GM15510 (cell line): ENCODE data around the gene PFKFB1.

Experiments
- POLR2A ChIP-seq: IDR thresholded peaks from 3 replicates; pipeline ENCODE4 v1.6.1; 2011; ENCODE audit warnings: borderline replicate concordance; ENCODE audit not compliant: insufficient read length; ENCODE audit errors: extremely low read depth

The PFKFB1 gene

GRCh38 chrX:54994099-54994498 is at the start of gene PFKFB1:
Gene PFKFB1 (minus strand): TSS chrX:54994188. CDS start chrX:54994007, 181 bp downstream.
- no peak for TF ChIP-seq POLR2A

GRCh38 chrX:55041514-55041913 is 47.5 kb upstream of the PFKFB1 start:
- TF ChIP-seq POLR2A, result no peak

GRCh38 chrX:55039471-55039870 is 45.5 kb upstream of the PFKFB1 start:
- no peak for TF ChIP-seq POLR2A

GRCh38 chrX:55033429-55033828 is 39.4 kb upstream of the PFKFB1 start:
- no peak for TF ChIP-seq POLR2A

DNA sequence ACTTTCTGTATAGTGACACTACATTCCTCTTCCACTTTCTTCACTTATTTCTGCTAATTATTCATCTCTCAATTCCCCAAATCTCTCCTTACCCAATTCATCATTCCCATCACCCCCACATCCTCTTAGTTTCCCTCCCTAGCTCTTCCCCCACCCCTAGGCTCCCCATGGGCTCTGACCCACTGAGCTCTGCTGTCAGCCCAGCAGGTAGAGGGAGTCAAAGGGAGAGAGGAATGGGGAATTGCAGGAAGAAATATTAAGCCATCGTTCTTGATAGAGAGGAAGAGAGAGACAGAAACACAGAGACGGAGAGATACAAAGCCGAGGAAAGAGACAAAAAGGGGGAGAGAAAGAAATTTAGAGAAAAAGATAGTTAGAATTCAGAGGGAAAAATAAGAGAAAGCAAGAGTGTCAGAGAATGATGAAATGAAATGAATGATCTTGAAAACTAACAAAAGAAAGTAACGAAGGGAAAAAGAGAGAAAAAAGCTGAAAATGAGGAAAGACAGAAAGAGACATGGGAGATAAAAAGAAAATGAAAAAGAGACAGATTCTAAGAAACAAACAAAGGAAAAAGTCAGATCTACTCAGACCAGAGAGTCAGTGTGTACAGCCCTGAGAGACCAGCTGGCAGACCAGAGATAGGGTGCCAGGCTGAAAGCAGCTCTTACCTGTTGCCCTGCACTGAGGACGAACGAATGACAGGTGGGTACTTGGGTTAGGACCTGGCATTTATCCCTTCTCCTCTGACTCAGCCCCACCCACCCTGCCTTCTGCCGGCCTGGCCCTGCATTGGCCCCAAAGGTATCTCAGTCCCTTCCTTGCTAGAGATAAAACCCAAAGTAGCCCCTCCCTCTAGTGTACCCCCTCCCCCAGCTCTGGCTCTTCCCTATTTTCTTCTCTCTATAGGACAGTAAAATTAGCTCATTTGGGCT is 36.5 kb upstream of the PFKFB1 start, which contains the start of gene ALAS2:
Gene ALAS2 (minus strand): TSS at position 707 of the 935 bp plus-strand sequence. CDS start 4,977 bp downstream, outside the sequence.
- TF ChIP-seq POLR2A, result no peak

DNA sequence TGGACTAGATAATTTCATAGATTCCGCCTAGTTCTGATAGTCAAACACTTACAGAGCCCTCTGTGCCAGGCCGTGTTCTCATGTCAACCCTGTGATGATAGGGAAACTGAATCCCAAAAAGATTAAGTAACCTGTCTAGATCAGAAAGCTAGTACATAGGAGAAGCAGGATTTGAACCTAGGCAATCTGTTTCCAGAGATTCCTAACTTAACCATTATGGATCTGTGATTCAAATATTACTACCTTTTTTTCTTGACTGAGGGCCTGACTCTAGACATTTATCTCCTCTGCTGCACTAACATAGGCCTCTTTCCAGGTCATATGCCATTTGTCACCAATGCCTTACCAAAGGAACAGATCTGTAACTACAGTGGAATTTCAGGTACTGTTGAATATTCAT is 35.3 kb upstream of the PFKFB1 start:
- no peak for TF ChIP-seq POLR2A

DNA sequence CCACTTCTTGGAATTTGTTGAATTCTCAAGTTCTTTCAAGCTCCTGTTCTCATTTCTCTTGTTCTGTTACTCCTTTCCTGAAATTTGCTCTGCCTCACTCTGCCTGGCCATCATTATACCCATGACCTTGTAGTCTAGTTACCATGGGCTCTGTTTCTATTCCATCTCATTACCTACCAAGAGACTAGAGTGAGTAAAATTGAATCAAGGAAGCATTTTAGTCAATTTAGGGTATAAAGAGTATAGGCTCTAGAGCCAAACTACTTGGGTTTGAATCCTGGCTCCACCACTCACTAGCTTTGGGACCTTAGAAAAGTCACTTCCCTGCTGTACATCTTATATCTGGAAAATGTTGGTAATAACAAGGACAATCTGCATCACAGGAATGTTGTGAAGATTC is 34.6 kb upstream of the PFKFB1 start:
- TF ChIP-seq POLR2A, result no peak

GRCh38 chrX:55028040-55028439 is 34.1 kb upstream of the PFKFB1 start:
- no peak for TF ChIP-seq POLR2A

DNA sequence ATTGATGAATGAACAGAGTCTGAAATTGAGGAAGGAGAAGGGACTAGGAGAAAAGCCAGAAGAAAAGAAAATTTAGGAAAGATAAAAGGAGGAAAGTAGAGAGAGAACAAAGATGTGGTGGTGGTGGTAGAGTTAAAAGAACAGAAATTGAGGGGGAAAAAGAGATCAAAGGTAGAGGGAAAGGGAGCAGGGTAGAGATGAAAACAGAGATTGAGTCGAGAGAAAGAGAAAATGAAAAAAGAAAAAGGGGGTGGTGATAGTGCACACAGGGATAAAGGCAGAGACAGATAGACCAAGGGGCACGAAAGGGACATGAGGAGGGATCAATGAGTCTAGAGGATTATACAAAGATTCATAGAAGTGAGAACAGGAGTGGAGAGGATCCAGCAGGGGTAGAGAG is 32.9 kb upstream of the PFKFB1 start:
- TF ChIP-seq POLR2A, result no peak

GRCh38 chrX:55026143-55026542 is 32.2 kb upstream of the PFKFB1 start:
- TF ChIP-seq POLR2A, result no peak

DNA sequence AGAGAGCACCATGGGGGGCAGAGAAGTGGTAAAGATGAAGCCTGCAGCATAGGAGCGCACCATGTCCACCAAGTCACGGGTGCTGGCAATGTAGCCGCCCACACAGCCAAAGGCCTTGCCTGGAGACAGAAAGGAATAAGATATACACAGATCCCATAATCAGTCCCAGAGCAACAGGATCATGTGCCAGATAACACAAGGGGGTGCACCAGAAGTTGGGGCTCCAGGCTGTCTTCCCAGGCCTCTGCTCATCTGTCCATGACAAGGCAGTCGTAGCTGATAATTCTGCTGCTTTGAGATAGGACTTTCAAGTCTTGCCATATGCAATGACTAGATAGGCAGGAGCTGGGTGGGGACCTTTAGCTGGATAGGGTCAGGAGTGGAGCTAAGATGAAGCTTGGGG is 20.9 kb upstream of the PFKFB1 start:
- TF ChIP-seq POLR2A, result no peak

- no peak for TF ChIP-seq POLR2A
These were observed 17.3 kb upstream of the PFKFB1 start for GRCh38 chrX:55011294-55011693.

DNA sequence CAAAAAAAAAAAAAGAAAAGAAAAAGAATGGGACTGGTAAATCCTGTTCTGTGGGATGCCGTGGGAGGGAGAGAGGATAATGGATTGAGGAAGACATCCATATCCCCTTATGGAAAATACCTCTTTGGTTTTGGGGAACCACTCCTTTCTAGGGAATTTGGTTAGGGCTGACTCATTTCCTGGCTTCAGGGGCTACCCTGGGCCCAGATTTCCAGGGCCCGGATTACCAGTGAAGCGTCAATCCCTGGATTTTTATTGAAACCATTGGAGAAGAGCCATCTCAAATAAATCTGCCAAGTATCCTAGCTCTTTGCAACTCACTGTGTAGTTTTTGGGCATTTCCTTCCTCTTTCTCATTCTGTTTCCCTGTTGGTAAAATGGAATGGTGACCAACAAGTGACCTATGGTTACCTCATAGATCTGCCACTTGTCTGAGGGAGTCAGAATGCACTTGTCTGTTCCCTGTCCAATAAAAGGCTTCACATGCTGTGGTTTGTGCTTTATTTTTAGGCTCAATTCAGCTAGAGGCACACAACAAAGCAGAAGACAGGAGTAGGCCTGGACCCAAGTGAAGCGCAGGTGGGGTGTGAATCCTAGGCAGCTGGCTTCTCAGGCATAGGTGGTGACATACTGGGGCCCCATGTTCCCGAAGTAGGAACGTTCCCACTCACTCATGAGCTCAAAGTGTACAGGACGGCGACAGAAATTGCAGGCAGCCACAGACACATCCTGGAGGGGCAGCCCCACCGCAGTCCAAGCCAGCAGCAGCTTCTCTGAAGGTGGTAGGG is 14.8 kb upstream of the PFKFB1 start:
- no peak for TF ChIP-seq POLR2A

GRCh38 chrX:55007656-55008055 is 13.7 kb upstream of the PFKFB1 start:
- no peak for TF ChIP-seq POLR2A
